K562 (cell line): ENCODE measurements around the gene HOXB1. TPM values are rescaled to one million over a fixed set of nuclear protein-coding genes. Genes with fewer than 3 reads are reported as not detected.

ENCODE experiments used
- CCNT2 ChIP-seq: IDR thresholded peaks from 2 replicates; pipeline ENCODE4 v1.6.1; 2011; ENCODE audit warnings: borderline replicate concordance, low read depth, mild to moderate bottlenecking, moderate library complexity, mixed read lengths, low read length; ENCODE audit not compliant: insufficient read length; ENCODE audit errors: extremely low read depth
- CXXC5 ChIP-seq: fragments of 250-450 bp; sonication (Bioruptor Pico); IDR thresholded peaks from 2 replicates; pipeline ENCODE4 v1.8.0; 2022; ENCODE audit warnings: inconsistent platforms, mild to moderate bottlenecking, moderate library complexity
- ELF1 ChIP-seq: fragments of 200-800 bp; sonication (Bioruptor generic); IDR thresholded peaks from 2 replicates; pipeline ENCODE4 v1.6.1; 2016; ENCODE audit warnings: missing genetic modification characterization, missing compliant biosample characterization
- FOXM1 ChIP-seq, 2 experiments: fragments of 450-650 bp in 1 of 2; sonication (generic) in 1 of 2; formaldehyde crosslinking in 1 of 2; IDR thresholded peaks; 2 replicates each; pipeline versions ENCODE4 v1.6.1 to v1.9.0; 2017 to 2022; ENCODE audit warnings: low read depth in 2 of 2, mild to moderate bottlenecking in 2 of 2, missing genetic modification reagents in 1 of 2, moderate library complexity in 1 of 2
- GMEB1 ChIP-seq: fragments of 250-450 bp; sonication (Bioruptor Pico); IDR thresholded peaks from 2 replicates; pipeline ENCODE4 v1.4.0; 2020; ENCODE audit warnings: mild to moderate bottlenecking
- HMBOX1 ChIP-seq: sonication (generic); IDR thresholded peaks from 2 replicates; pipeline ENCODE4 v1.6.1; 2016
- JUND ChIP-seq, 2 experiments: IDR thresholded peaks; 2 replicates in 1 of 2; 3 replicates in 1 of 2; pipeline ENCODE4 v1.6.1; 2011; ENCODE audit warnings: borderline replicate concordance in 2 of 2, low read depth in 2 of 2, low read length in 2 of 2, improper control_type of control experiment in 1 of 2, missing biosample characterization in 1 of 2, missing genetic modification characterization in 1 of 2, missing genetic modification reagents in 1 of 2
- MLLT1 ChIP-seq, 2 experiments: fragments of 450-650 bp; IDR thresholded peaks; 2 replicates each; pipeline ENCODE4 v1.6.1; 2016
- MYC ChIP-seq, 2 experiments: fragments of 250-450 bp in 1 of 2; sonication (Bioruptor Pico) in 1 of 2; IDR thresholded peaks; 2 replicates each; pipeline versions ENCODE4 v1.5.1 to v1.6.1; 2012 to 2021; ENCODE audit warnings: low read depth in 2 of 2, borderline replicate concordance in 1 of 2, improper control_type of control experiment in 1 of 2, low read length in 1 of 2, mild to moderate bottlenecking in 1 of 2, moderate library complexity in 1 of 2
- NFIC ChIP-seq: fragments of 450-650 bp; IDR thresholded peaks from 2 replicates; pipeline ENCODE4 v1.6.1; 2017; ENCODE audit warnings: mild to moderate bottlenecking, inconsistent platforms
- NR2C1 ChIP-seq, 2 experiments: fragments of 450-650 bp; IDR thresholded peaks; 2 replicates each; pipeline ENCODE4 v1.6.1; 2017; ENCODE audit warnings: mild to moderate bottlenecking in 2 of 2, antibody characterized with exemption in 1 of 2, inconsistent platforms in 1 of 2, missing compliant biosample characterization in 1 of 2, missing genetic modification characterization in 1 of 2
- PML ChIP-seq: IDR thresholded peaks from 2 replicates; pipeline ENCODE4 v1.6.1; 2012; ENCODE audit warnings: low read length, inconsistent platforms
- POLR2H ChIP-seq: IDR thresholded peaks from 2 replicates; pipeline ENCODE4 v1.6.1; 2016; ENCODE audit warnings: missing genetic modification characterization, low read depth, mild to moderate bottlenecking, control low read depth, missing compliant biosample characterization, moderate library complexity
- RBBP5 ChIP-seq: fragments of 200-600 bp; sonication (generic); IDR thresholded peaks from 2 replicates; pipeline ENCODE4 v1.6.1; 2012; ENCODE audit warnings: borderline replicate concordance, mild to moderate bottlenecking, low read length, control low read depth, inconsistent platforms; ENCODE audit not compliant: insufficient read depth, poor library complexity, severe bottlenecking
- RCOR1 ChIP-seq, 2 experiments: IDR thresholded peaks; 2 replicates each; pipeline ENCODE4 v1.6.1; 2012; ENCODE audit warnings: low read depth in 2 of 2, low read length in 2 of 2, borderline replicate concordance in 1 of 2, improper control_type of control experiment in 1 of 2
- TBP ChIP-seq: optimal IDR thresholded peaks from 2 replicates; pipeline ENCODE3; 2011; ENCODE audit warnings: low read depth, low read length, improper control_type of control experiment
- TEAD1 ChIP-seq, 2 experiments: fragments of 450-650 bp in 1 of 2; sonication (generic) in 1 of 2; formaldehyde crosslinking; IDR thresholded peaks; 2 replicates each; pipeline versions ENCODE4 v1.4.0 to v1.8.0; 2020 to 2022; ENCODE audit warnings: mild to moderate bottlenecking in 2 of 2, missing genetic modification reagents in 1 of 2
- TEAD4 ChIP-seq, 2 experiments: sonication (generic) in 1 of 2; formaldehyde crosslinking in 1 of 2; IDR thresholded peaks; 2 replicates each; pipeline versions ENCODE4 v1.6.1 to v1.8.0; 2012 to 2022; ENCODE audit warnings: borderline replicate concordance in 1 of 2, inconsistent platforms in 1 of 2, low read length in 1 of 2, mild to moderate bottlenecking in 1 of 2, missing genetic modification reagents in 1 of 2
- XRCC5 ChIP-seq: fragments of 200-400 bp; formaldehyde crosslinking; IDR thresholded peaks from 2 replicates; pipeline ENCODE4 v1.6.1; 2017; ENCODE audit warnings: low read depth, mild to moderate bottlenecking, low read length
- polyA plus RNA-seq, 8 experiments: library from polyadenylated mRNA; depleted of rRNA in 4 of 8; stranded (reverse) in 5 of 8; unstranded in 3 of 8; fragments of >200 nt; fragmentation: Nextera tagmentation in 2 of 8; fragmentation: Illumina TruSeq in 1 of 8; extraction: Ambion mirVana in 2 of 8; extraction: Trizol in 1 of 8; gene quantifications; 2 replicates each; pipeline versions ENCODE4 v1.2.1 to v1.2.3, GENCODE V29; 2011 to 2014; ENCODE audit warnings: inconsistent platforms in 1 of 8, missing spikeins in 1 of 8
- total RNA-seq, 7 experiments: library from RNA; depleted of rRNA in 6 of 7; stranded (reverse); fragments of >200 nt in 6 of 7; fragmentation: Illumina TruSeq in 2 of 7; extraction: Trizol in 2 of 7; gene quantifications; 2 replicates each; pipeline versions ENCODE4 v1.2.1 to v1.2.3, GENCODE V29; 2011 to 2021; ENCODE audit warnings: low replicate concordance in 1 of 7

The HOXB1 gene
- total and polyA plus RNA-seq, 9 of the 15 experiments (the other 6 are each of a cell fraction or from before 2014, with no cell fraction given): 0.04 TPM; not detected in 8

GRCh38 chr17:48555258-48556228 lies 24.7 kb upstream of the HOXB1 start (continued):
- TF ChIP-seq GMEB1 (no peak), RBBP5 (peak; percentile 40), ELF1 (tag) (peak; percentile 82), TEAD4 (IDR thresholded peaks at IDR 0.05; ENCODE audit: low read length) (peak; percentile 68), TEAD4 (CRISPR knock-in tag; IDR thresholded peaks at IDR 0.05; ENCODE audit: borderline replicate concordance) (no peak), TBP (no peak), TEAD1 (CRISPR knock-in tag; IDR thresholded peaks at IDR 0.05) (0 out of 4 replicates have a peak, but pooled peaks of 1 of the 2 experiments have one; percentile 43), FOXM1 (IDR thresholded peaks at IDR 0.05; ENCODE audit: low read depth) (peak; percentile 25), FOXM1 (CRISPR knock-in tag; IDR thresholded peaks at IDR 0.05; ENCODE audit: low read depth) (no peak), XRCC5 (0 out of 2 replicates have a peak, but pooled peaks have one; percentile 39), CCNT2 (peak; percentile 33), JUND (IDR thresholded peaks at IDR 0.05; ENCODE audit: borderline replicate concordance, low read depth, low read length) (peak; percentile 78), JUND (tag; IDR thresholded peaks at IDR 0.05; ENCODE audit: borderline replicate concordance, low read depth, low read length) (peak; percentile 65; the same call in 1 of the 3 replicates), CXXC5 (CRISPR knock-in tag) (peak; percentile 67), PML (peak; percentile 61), RCOR1 (IDR thresholded peaks at IDR 0.05; ENCODE audit: borderline replicate concordance in 1 of 2, low read depth in 2 of 2, low read length in 2 of 2) (peak; percentile 72 to 93), HMBOX1 (no peak), NR2C1 (IDR thresholded peaks at IDR 0.05) (peak; percentile 42; the same call in 1 of the 2 replicates), NR2C1 (tag; IDR thresholded peaks at IDR 0.05) (peak; percentile 56; the same call in 1 of the 2 replicates), MYC (IDR thresholded peaks at IDR 0.05; ENCODE audit: low read depth, low read length) (peak; percentile 50; the same call in 1 of the 2 replicates), MYC (CRISPR knock-in tag; IDR thresholded peaks at IDR 0.05; ENCODE audit: borderline replicate concordance, low read depth) (no peak), MLLT1 (IDR thresholded peaks at IDR 0.05) (peak; percentile 85 to 90), POLR2H (tag) (peak; percentile 68), NFIC (peak; percentile 17; the same call in 1 of the 2 replicates)
